NK-92 treated with Interleukin-12 subunit alpha and Interleukin-12 subunit beta, amount 100 ng/mL, for 24 hours (cell line): ENCODE data around the gene CSNK2A1.
"Not testable (repeated sequence)": the region's sequence is repeated elsewhere in the genome, so short reads cannot be mapped to it uniquely, and the experiment has no call there.

Experiments used
- DNase-seq: peaks from one replicate; lab custom pipeline; 2025; lab: John Stamatoyannopoulos, UW

Gene CSNK2A1

GRCh38 chr20:454951-455350 lies 88.6 kb downstream of the CSNK2A1 start:
- no peak for DNase-seq

DNA sequence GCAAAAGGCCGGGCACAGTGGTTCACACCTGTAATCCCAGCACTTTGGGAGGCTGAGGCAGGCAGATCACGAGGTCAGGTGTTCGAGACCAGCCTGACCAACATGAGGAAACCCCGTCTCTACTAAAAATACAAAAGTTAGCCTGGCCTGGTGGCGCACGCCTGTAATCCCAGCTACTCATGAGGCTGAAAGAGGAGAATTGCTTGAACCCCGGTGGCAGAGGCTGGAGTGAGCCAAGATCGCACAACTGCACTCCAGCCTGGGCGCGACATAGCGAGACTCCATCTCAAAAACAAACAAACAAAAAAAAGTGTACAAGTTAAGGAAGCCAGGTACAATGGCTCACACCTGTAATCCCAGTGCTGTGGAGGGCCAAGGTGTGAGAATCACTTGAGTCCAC lies 91.6 kb downstream of the CSNK2A1 start:
- not testable (repeated sequence) for DNase-seq

- no peak for DNase-seq
Observed at GRCh38 chr20:445514-446336, 97.9 kb downstream of the CSNK2A1 start.

DNA sequence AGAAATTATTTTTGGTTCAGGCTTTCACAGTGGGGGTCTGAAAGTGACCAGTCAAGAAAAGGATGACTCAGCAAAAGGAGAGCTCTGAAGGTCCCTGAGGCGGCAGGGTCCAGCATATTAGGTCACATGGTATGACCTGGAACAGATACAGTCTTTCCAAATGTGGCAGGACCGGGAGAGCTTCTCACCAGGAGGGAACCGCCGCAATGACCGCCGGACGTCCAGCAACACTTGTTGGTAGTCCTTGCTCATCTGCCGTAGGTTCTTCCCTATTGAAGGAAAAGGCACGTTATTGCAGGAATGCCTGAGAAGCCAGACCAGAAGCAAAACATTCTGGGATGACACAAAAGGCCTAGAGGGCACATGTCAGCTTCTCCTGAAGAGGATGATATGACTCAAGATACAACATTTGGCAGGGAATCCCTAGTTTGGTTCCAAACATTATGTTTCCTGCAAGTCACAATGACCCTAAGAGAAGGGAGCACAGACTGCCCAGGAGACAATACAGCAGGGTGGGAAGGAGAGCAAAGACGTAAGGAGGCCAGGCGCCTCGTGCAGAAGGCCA lies 98.6 kb downstream of the CSNK2A1 start:
- DNase-seq, result no peak

GRCh38 chr20:444117-444516 lies 99.5 kb downstream of the CSNK2A1 start:
- no peak for DNase-seq

- DNase-seq, result no peak
Observed at GRCh38 chr20:443223-443775, 100.3 kb downstream of the CSNK2A1 start.

DNA sequence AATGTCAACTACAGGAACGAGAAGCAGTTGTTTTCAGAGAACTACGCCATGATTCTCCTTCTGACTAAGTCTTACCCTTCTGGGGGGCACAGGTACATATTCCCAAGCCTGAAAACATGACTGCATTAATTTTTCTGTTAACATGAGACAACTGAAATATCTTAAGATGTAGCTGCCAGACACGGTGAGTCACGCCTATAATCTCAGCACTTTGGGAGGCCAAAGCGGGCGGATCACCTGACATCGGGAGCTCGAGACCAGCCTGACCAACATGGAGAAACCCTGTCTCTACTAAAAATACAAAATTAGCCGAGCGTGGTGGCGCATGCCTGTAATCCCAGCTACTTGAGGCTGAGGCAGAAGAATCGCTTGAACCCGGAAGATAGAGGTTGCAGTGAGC lies 103.0 kb downstream of the CSNK2A1 start:
- no peak for DNase-seq

- DNase-seq, result no peak
Observed at GRCh38 chr20:440148-440547, 103.4 kb downstream of the CSNK2A1 start.

DNA sequence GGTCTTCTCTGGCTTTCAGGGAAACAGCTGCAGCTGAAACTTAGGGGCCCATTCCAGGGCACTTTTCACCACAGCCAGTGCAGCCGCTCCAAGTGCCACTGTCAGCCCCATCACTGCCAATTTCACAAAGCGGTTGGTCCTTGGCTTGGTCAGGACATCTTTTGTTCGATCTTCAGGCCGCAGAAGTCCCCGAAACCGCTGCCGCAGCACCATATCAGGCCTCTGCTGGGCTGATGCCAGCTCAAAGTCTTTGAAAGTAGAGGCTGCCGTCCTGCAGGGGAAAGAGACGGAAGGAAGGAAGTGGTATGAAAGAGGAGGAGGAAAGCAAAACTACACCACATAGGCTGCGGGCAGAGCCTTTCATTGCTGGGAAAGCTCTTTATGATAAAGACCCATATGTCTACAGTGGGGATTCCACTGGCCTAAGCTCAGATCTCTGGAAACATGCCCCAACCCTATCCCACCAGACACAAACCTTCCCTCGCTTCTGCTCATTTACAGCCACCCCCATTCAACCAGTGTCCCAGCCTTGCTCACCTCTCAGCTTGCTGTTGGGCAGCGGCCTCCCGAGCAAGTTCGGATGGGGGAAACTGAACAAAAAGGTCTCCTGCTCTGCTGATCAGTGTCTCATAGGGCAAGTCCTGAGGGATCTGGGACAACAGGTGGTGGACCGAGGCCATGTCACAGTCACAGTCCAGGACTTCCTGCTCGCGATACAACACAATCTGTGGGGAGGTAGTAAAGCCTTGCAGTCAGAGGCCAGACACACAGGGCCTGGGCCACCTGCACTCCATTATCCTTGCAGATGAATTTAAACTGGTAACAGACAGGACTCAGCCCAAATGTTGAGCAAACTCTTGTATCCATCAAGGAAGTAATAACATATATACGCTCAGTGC lies 104.8 kb downstream of the CSNK2A1 start:
- DNase-seq, result peak; percentile 23

DNA sequence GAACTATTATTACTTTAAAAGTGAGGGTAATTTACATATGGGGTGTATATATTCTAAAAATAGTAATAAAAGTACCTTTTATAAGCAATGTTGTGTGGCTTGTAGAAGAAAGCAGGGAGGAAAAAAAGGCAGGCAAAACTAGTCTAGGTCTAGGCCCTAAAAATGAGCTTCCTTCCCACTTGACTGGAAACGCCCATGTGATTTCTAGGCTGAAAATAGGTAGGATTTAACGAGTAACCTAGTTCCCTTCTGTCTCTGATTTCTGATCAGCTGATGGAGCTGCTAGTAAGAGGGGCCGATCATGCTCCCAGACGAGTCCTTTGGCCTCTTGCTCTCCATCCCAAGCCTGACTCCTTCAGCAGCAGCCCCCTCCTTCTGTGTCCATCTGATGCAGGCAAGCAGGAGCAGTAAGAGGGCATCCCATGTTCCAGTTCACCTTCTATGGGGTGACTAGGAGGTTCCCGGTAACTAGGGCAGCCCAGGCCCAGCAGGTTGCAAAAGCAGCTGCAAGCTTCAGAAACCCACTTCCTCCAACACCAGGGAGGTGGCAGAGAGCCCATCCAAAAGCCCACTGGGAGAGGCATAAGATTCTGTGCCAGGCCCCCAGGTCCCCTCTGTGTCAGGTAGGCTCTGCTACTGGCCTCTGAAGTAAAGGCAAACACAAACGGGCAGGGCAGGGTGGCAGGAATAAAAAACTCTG lies 105.7 kb downstream of the CSNK2A1 start:
- DNase-seq, result peak; percentile 22

GRCh38 chr20:436476-436875 lies 107.1 kb downstream of the CSNK2A1 start:
- no peak for DNase-seq

DNA sequence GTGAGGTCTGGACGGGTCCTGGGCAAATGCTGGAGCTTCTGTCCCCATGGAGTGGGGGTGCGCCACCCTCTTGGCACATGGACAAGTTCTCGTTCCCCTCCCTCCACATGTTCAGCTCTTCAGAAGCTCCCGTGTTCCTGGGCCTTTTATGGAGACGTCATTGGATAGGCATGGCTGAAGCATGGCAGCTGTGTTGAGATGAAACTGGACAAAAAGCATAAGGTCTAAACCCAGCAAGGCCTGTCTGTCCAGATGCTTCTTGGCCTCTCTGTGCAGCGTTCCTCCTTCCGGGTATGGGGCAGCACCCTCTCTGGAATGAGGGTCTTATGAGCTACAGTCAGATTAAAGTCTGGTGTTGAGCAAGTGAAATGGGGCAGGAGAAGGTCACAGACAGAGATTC lies 108.0 kb downstream of the CSNK2A1 start:
- no peak for DNase-seq

DNA sequence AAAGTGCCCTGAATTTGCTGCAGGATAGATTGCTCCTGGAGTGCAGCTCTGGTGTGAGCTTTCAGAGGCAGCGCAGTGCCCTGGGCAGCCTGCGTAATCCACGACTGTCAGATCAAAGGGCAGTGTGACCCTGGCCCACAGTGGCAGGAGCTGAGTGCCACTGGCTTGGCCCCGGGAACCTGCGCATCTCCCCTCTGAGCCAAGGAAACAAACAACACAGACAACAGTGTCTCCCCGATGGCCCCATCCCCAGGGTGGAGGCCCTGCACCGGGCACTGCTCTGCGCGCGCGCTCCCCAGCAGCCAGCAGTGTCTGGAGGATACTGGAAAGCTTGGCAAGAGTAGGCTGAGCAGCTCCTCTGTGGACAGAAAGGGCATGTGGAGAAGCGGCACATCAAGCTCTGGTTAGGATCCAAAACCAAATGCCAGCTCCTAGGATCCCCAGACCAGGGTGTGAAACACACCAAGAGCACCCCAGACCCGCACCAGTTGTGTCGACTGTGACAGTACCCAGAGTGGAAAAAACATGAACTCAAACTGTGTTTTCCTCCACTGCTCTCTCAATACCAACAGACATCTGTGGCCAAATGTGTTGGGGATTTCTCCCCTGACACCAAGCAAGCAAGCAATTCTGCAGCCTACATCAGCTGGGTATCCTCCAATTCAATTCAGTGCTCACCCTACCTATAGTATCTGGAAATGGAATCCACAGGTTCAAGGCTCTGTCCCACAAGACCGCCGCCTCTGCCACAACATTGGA lies 108.8 kb downstream of the CSNK2A1 start:
- DNase-seq, result no peak

GRCh38 chr20:434221-434620 lies 109.4 kb downstream of the CSNK2A1 start:
- no peak for DNase-seq

- DNase-seq, result peak; percentile 27
Observed at GRCh38 chr20:433300-433975, 110.2 kb downstream of the CSNK2A1 start.

- no peak for DNase-seq
Observed at GRCh38 chr20:432677-433299, 110.8 kb downstream of the CSNK2A1 start.

- no peak for DNase-seq
Observed at GRCh38 chr20:432208-432607, 111.4 kb downstream of the CSNK2A1 start.

GRCh38 chr20:431012-431904 lies 112.3 kb downstream of the CSNK2A1 start:
- no peak for DNase-seq
